ENCODE measurements around the gene UBASH3B. TPM values are rescaled to one million over a fixed set of nuclear protein-coding genes. Genes with fewer than 3 reads are reported as not detected.

Gene UBASH3B
- total RNA-seq, 1 donor from 2014 or later = 6.7 TPM

- Mint-ChIP-seq H3K27ac (ENCODE audit: unreplicated experiment) (no peak overlapping the region), H3K27me3 (ENCODE audit: unreplicated experiment) (no peaks in the 10 kb centered on the region), H3K4me3 (ENCODE audit: unreplicated experiment) (no peak overlapping the region)
Observed at GRCh38 chr11:122804161-122804560, 148.6 kb downstream of the UBASH3B start.

DNA sequence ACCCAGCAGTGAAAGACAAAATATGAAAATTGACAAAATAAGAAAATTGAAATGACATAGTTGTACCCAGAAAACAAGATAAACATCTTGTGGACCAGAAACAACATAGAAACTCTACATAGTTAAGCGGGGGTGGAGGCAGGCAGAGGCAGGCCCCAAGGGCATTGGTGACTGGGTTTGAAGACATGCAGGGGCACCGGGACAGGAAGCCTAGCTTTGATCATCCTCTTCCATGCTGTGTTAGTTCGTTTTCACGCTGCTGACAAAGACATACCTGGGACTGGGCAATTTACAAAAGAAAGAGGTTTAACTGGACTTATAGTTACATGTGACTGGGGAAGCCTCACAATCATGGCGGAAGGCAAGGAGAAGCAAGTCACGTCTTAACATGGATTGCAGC lies 149.3 kb downstream of the UBASH3B start:
- no peak overlapping the region for H3K27ac Mint-ChIP-seq (ENCODE audit: unreplicated experiment)
- no peak for DNase-seq
- no peaks in the 10 kb centered on the region for H3K27me3 Mint-ChIP-seq (ENCODE audit: unreplicated experiment)
- TF ChIP-seq, protein P1, sequence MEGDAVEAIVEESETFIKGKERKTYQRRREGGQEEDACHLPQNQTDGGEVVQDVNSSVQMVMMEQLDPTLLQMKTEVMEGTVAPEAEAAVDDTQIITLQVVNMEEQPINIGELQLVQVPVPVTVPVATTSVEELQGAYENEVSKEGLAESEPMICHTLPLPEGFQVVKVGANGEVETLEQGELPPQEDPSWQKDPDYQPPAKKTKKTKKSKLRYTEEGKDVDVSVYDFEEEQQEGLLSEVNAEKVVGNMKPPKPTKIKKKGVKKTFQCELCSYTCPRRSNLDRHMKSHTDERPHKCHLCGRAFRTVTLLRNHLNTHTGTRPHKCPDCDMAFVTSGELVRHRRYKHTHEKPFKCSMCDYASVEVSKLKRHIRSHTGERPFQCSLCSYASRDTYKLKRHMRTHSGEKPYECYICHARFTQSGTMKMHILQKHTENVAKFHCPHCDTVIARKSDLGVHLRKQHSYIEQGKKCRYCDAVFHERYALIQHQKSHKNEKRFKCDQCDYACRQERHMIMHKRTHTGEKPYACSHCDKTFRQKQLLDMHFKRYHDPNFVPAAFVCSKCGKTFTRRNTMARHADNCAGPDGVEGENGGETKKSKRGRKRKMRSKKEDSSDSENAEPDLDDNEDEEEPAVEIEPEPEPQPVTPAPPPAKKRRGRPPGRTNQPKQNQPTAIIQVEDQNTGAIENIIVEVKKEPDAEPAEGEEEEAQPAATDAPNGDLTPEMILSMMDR (IDR thresholded peaks at IDR 0.05; ENCODE audit: partially characterized antibody, unreplicated experiment) = no peak
- H3K36me3 Mint-ChIP-seq (ENCODE audit: unreplicated experiment) = no peaks in the 10 kb centered on the region
- H3K4me1 Mint-ChIP-seq (ENCODE audit: low read depth, unreplicated experiment) = peaks cover 7% of the 10 kb centered on the region
- no peaks in the 10 kb centered on the region for H3K9me3 Mint-ChIP-seq (ENCODE audit: unreplicated experiment)
- no peak overlapping the region for H3K4me3 Mint-ChIP-seq (ENCODE audit: unreplicated experiment)

More at GRCh38 chr11:122804161-122804560, 148.6 kb downstream of the UBASH3B start:
- Mint-ChIP-seq H3K36me3 (ENCODE audit: unreplicated experiment) (no peaks in the 10 kb centered on the region), H3K4me1 (ENCODE audit: low read depth, unreplicated experiment) (peaks cover 7% of the 10 kb centered on the region), H3K9me3 (ENCODE audit: unreplicated experiment) (no peaks in the 10 kb centered on the region)
- DNase-seq = no peak
- TF ChIP-seq, protein P1 (IDR thresholded peaks at IDR 0.05; ENCODE audit: partially characterized antibody, unreplicated experiment) = no peak

DNA sequence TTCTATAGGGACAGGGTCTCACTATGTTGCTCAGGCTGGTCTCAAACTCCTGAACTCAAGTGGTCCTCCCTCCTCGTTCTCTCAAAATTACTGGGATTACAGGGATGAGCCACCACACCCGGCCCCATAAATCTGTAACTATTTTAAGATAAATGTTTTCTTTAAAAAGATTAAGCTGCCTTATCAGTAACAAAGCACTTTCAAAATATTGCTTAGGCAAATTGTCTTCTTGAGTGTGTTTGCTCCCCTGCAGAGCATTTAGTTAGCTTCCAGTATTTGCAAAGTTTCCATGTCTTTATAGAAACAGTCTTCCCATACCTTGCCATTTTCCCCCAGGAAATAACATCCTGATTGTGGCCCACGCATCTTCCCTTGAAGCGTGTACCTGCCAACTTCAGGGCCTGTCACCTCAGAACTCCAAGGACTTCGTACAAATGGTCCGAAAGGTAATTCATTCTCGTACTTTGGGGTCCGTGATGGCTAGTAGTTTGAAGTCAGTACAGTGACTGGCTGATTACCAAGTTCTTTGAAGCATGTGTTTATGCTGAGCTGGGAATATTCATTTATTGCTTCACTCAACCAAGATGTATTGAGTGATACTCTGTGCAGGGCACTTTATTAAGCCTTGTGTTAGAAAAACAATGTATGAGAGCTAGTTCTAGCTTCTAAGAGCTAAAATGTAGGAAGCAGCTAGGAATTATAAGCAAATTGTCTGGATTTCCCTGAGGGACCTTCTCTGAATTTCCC lies 152.4 kb downstream of the UBASH3B start:
- no peak for DNase-seq
- TF ChIP-seq, protein P1 (IDR thresholded peaks at IDR 0.05; ENCODE audit: partially characterized antibody, unreplicated experiment) = no peak
- H3K4me1 Mint-ChIP-seq (ENCODE audit: low read depth, unreplicated experiment) = peaks cover 6% of the 10 kb centered on the region
- no peak overlapping the region for H3K27ac Mint-ChIP-seq (ENCODE audit: unreplicated experiment)
- no peaks in the 10 kb centered on the region for H3K36me3 Mint-ChIP-seq (ENCODE audit: unreplicated experiment)
- no peaks in the 10 kb centered on the region for H3K27me3 Mint-ChIP-seq (ENCODE audit: unreplicated experiment)
- H3K9me3 Mint-ChIP-seq (ENCODE audit: unreplicated experiment) = no peaks in the 10 kb centered on the region
- H3K4me3 Mint-ChIP-seq (ENCODE audit: unreplicated experiment) = no peak overlapping the region

GRCh38 chr11:122808478-122808869 lies 153.0 kb downstream of the UBASH3B start:
- no peak for DNase-seq
- peaks cover 3% of the 10 kb centered on the region for H3K4me1 Mint-ChIP-seq (ENCODE audit: low read depth, unreplicated experiment)
- H3K36me3 Mint-ChIP-seq (ENCODE audit: unreplicated experiment) = no peaks in the 10 kb centered on the region
- no peak overlapping the region for H3K27ac Mint-ChIP-seq (ENCODE audit: unreplicated experiment)
- H3K9me3 Mint-ChIP-seq (ENCODE audit: unreplicated experiment) = no peaks in the 10 kb centered on the region
- TF ChIP-seq, protein P1 (IDR thresholded peaks at IDR 0.05; ENCODE audit: partially characterized antibody, unreplicated experiment) = no peak
- H3K27me3 Mint-ChIP-seq (ENCODE audit: unreplicated experiment) = no peaks in the 10 kb centered on the region
- no peak overlapping the region for H3K4me3 Mint-ChIP-seq (ENCODE audit: unreplicated experiment)

- Mint-ChIP-seq H3K9me3 (ENCODE audit: unreplicated experiment) (no peaks in the 10 kb centered on the region), H3K4me1 (ENCODE audit: low read depth, unreplicated experiment) (peaks cover 3% of the 10 kb centered on the region), H3K36me3 (ENCODE audit: unreplicated experiment) (no peaks in the 10 kb centered on the region), H3K4me3 (ENCODE audit: unreplicated experiment) (no peak overlapping the region), H3K27me3 (ENCODE audit: unreplicated experiment) (no peaks in the 10 kb centered on the region), H3K27ac (ENCODE audit: unreplicated experiment) (no peak overlapping the region)
- TF ChIP-seq, protein P1 (IDR thresholded peaks at IDR 0.05; ENCODE audit: partially characterized antibody, unreplicated experiment) = no peak
- DNase-seq = no peak
Observed at GRCh38 chr11:122809866-122810265, 154.3 kb downstream of the UBASH3B start.

Data from glutamatergic neuron (in vitro differentiated cells).